NB4 (cell line): ENCODE measurements around the gene SLC19A1.

Experiments
- DNase-seq: peaks from one replicate; pipeline ENCODE4 v3.0.0; 2010; ENCODE audit warnings: low read depth
- H3K4me3 ChIP-seq: one replicate; pipeline ENCODE4 v1.5.1; 2011; ENCODE audit warnings: mild to moderate bottlenecking, low read depth, low read length, moderate library complexity
- CTCF ChIP-seq: IDR thresholded peaks from one replicate; pipeline ENCODE4 v1.5.1; 2012; ENCODE audit warnings: low read depth, low read length
- MYC ChIP-seq: IDR thresholded peaks from 2 replicates; pipeline ENCODE4 v1.6.1; 2011; ENCODE audit warnings: low read depth, low read length
- POLR2A ChIP-seq: IDR thresholded peaks from 2 replicates; pipeline ENCODE4 v1.6.1; 2011; ENCODE audit warnings: mild to moderate bottlenecking; ENCODE audit not compliant: insufficient read length; ENCODE audit errors: extremely low read depth
- TF ChIP-seq, protein P1 (sequence below): IDR thresholded peaks from 2 replicates; pipeline ENCODE4 v1.6.1; 2011; ENCODE audit warnings: low read depth, low read length

Gene SLC19A1

GRCh38 chr21:45581322-45581712, 39.1 kb upstream of the SLC19A1 start:
- TF ChIP-seq MYC = no peak
- TF ChIP-seq POLR2A = no peak
- TF ChIP-seq CTCF = no peak
- TF ChIP-seq, protein P1, sequence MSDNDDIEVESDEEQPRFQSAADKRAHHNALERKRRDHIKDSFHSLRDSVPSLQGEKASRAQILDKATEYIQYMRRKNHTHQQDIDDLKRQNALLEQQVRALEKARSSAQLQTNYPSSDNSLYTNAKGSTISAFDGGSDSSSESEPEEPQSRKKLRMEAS = no peak
- no peak for DNase-seq
- H3K4me3 ChIP-seq = no peak overlapping the region

- no peak for DNase-seq
Measured at GRCh38 chr21:45580576-45581321, 38.5 kb upstream of the SLC19A1 start.

GRCh38 chr21:45580181-45580575, 37.9 kb upstream of the SLC19A1 start:
- no peak for DNase-seq

More at GRCh38 chr21:45580576-45581321, 38.5 kb upstream of the SLC19A1 start:
- TF ChIP-seq MYC = no peak
- TF ChIP-seq POLR2A = no peak
- TF ChIP-seq CTCF = no peak
- TF ChIP-seq, protein P1 = no peak
- no peak overlapping the region for H3K4me3 ChIP-seq

DNA sequence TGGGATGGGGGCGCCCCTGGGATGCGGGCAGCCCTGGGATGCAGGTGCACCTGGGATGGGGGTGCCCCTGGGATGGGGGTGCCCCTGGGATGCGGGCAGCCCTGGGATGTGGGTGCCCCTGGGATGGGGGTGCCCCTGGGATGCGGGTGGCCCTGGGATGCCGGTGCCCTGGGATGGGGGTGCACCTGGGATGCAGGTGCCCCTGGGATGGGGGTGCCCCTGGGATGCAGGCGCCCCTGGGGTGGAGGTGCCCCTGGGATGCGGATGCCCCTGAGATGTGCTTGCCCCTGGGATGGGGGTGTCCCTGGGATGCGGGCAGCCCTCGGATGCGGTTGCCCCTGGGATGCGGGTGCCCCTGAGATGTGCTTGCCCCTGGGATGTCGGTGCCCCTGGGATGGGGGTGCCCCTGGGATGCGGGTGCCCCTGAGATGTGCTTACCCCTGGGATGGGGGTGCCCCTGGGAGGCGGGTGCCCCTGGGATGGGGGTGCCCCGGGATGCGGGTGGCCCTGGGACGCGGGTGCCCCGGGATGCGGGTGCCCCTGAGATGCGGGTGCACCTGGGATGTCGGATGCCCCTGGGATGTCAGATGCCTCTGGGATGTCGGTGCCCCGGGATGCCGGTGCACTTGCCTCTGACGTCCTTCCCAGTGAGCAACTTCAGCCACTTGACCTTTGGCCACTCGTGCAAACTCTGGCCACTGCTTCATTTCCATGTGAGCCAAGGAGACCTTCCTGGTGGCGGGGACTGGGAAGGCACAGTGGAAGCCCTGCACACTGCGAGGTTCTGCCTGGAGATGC, 37.3 kb upstream of the SLC19A1 start:
- H3K4me3 ChIP-seq = no peak overlapping the region
- no peak for TF ChIP-seq CTCF
- TF ChIP-seq MYC = no peak
- TF ChIP-seq, protein P1 = no peak
- no peak for TF ChIP-seq POLR2A
- no peak for DNase-seq

More at GRCh38 chr21:45580181-45580575, 37.9 kb upstream of the SLC19A1 start:
- no peak overlapping the region for H3K4me3 ChIP-seq
- TF ChIP-seq, protein P1 = no peak
- TF ChIP-seq MYC = no peak
- TF ChIP-seq CTCF = no peak
- no peak for TF ChIP-seq POLR2A

DNA sequence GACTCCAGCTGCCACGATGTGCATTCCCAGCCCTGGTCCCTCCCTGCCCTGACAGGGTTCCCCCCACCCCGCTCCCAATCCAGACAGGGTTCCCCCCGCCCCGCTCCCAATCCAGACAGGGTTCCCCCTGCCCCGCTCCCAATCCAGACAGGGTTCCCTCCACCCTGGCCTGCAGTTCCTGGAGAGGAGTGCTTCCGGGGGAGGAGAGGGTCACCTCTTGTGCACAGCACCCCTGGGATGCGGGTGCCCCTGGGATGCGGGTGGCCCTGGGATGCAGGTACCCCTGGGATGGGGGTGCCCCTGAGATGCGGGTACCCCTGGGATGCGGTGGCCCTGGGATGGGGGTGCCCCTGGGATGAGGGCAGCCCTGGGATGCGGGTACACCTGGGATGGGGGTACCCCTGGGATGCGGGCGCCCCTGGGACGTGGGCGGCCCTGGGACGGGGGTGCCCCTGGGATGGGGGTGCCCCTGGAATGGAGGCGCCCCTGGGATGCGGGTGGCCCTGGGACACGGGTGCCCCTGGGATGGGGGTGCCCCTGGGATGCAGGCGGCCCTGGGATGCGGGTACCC, 36.7 kb upstream of the SLC19A1 start:
- TF ChIP-seq, protein P1 = no peak
- TF ChIP-seq MYC (no peak), POLR2A (no peak), CTCF (no peak)
- no peak for DNase-seq
- H3K4me3 ChIP-seq = no peak overlapping the region
